ENCODE results near the gene TAOK1.
"Not testable (repeated sequence)": the region's sequence is repeated elsewhere in the genome, so short reads cannot be mapped to it uniquely, and the experiment has no call there.

TAOK1 gene

GRCh38 chr17:29445844-29446243, 55.7 kb downstream of the TAOK1 start:
- no peak for DNase-seq (ENCODE audit: low spot score)

DNA sequence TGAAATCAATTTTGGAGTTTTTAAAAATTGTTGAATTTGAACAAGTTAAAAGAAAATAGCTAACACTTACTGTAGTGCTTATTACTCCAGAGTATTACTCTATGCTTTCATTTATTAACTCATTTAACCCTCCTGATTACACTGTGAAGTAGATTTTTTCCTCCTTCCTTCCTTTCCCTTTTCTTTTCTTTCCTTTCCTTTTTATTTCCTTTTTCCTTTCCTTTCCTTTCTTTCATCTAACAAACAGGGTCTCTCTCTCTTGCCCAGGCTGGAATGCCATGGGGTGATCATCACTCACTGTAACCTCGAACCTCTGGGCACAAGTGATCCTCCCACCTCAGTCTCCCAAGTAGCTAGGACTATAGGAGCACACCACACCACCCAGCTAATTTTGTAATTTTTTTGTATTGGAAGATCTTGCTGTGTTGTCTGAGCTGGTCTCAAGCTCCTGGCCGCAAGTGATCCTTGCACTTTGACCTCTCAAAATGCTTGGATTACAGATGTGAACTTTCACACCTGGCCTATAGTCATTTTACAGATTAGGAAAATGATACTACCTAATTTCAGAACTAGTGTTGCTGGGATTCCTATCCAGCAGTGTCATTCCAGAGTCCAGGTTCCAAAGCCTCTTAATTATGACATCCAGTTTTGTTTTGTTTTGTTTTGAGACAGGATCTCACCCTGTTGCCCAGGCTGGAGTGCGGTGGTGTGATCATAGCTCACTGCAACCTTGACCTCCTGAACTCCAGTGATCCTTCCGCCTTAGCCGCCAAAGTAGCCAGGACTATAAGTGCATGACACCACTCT, 59.9 kb downstream of the TAOK1 start:
- DNase-seq (ENCODE audit: low spot score) = no peak

GRCh38 chr17:29451121-29451742, 61.1 kb downstream of the TAOK1 start:
- no peak for DNase-seq (ENCODE audit: low spot score)

DNA sequence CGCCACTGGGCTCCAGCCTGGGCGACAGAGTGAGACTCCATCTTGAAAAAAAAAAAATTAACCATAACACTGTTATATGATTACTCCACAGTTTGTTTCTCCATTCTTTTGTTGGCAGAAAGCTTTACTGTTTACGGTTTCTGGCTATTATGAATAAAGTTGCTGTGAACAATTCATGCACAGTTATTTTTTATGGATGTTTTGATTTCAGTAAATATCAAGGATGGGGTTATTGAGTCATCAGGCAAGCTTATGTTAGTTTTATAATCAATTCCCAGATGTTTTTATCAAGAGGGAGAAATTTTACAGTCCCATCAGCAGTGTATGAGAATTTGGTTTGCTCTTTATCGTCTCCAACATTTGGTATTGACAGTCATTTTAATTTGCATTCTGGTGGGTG, 67.9 kb downstream of the TAOK1 start:
- no peak for DNase-seq (ENCODE audit: low spot score)

GRCh38 chr17:29461483-29462206, 71.5 kb downstream of the TAOK1 start:
- DNase-seq (ENCODE audit: low spot score) = no peak

DNA sequence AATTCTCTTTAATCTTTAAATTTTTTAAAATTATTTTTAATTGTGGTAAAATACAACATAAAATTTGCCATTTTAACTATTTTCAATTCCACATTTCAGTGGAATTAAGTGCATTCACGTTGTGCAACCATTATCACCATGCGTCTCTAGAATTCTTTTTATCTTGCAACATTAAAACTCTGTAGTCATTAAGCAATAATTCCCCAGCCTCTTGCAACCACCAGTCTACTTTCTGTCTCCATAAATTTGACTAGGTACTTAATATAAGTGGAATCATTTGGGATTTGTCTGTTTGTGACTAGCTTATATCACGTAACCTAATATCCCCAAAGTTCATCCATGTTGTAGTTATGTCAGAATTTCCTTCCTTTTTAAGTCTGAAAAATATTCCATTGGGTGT, 79.1 kb downstream of the TAOK1 start:
- DNase-seq (ENCODE audit: low spot score) = no peak

GRCh38 chr17:29473437-29473836, 83.3 kb downstream of the TAOK1 start:
- DNase-seq (ENCODE audit: low spot score) = not testable (repeated sequence)

DNA sequence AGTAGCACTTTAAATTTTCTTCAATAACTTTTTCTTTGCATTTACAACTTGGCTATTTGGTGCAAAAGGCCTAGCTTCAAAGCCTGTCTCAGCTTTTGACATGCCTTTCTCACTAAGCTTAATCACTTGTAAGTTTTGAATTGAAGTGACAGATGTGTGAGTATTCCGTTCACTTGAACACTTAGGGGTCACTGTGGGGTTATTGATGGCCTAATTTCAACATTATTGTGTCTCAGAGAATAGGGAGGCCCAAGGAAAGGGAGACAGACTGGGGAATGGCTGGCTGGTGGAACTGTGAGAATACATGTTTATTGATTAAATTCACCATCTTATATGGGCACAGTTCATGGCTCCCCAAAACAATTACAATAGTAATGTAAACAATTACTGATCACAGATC, 84.1 kb downstream of the TAOK1 start:
- no peak for DNase-seq (ENCODE audit: low spot score)

- DNase-seq (ENCODE audit: low spot score) = no peak
These were observed 85.7 kb downstream of the TAOK1 start for GRCh38 chr17:29475891-29476290.

- DNase-seq (ENCODE audit: low spot score) = not testable (repeated sequence)
These were observed 90.2 kb downstream of the TAOK1 start for GRCh38 chr17:29480249-29480928.

DNA sequence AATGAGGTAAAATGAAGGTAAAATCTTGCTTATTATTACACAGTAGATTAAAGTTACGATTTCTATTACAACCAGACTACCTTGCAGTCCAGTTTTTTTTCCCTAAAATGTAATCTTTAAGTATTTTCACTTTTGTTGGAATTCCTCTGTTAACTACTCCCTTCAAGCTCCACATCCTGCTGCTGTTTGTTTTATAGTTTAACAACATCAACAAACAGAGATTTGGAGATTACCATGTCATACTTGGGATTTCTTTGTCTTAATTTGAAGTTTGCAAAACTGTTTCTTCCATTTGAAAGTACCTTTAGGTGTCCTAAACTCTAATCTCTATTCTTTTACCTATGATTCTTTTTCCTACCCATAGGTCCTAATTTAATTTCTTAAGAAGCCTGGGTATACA, 93.3 kb downstream of the TAOK1 start:
- no peak for DNase-seq (ENCODE audit: low spot score)

GRCh38 chr17:29495011-29495410, 104.8 kb downstream of the TAOK1 start:
- no peak for DNase-seq (ENCODE audit: low spot score)

- no peak for DNase-seq (ENCODE audit: low spot score)
These were observed 114.5 kb downstream of the TAOK1 start for GRCh38 chr17:29504711-29505110.

DNA sequence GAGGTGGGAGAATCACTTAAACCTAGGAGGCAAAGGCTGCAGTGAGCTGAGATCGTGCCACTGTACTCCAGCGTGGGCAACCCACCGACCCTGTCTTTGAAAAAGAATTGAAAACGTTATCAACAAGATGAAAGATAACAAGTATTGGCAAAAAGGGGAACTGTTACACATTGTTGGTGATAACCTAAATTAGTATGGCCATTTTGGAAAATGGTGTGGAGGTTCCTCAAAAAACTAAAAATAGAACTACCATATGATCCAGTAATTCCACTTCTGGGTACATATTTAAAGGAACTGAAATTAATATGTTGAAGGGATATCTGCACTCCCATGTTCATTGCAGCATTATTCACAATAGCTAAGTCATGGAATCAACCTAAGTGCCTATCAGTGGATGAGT, 115.7 kb downstream of the TAOK1 start:
- DNase-seq (ENCODE audit: low spot score) = no peak

DNA sequence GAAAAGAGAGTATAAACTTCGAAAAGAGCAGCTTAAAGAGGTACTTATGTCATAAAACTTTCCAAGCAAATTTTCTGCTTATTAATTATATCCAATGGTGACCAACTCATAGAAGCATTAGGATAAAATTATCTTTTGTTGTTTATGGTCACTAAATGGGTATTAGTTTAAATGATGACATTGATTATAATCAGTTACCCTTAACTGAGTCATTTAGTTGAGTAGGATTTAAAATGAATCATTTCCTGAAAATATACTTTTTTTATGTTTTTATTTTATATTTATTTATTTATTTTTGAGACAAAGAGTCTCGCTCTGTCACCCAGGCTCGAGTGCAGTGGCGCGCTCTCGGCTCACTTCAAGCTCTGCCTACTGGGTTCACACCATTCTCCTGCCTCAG, 120.8 kb downstream of the TAOK1 start:
- no peak for DNase-seq (ENCODE audit: low spot score)

DNA sequence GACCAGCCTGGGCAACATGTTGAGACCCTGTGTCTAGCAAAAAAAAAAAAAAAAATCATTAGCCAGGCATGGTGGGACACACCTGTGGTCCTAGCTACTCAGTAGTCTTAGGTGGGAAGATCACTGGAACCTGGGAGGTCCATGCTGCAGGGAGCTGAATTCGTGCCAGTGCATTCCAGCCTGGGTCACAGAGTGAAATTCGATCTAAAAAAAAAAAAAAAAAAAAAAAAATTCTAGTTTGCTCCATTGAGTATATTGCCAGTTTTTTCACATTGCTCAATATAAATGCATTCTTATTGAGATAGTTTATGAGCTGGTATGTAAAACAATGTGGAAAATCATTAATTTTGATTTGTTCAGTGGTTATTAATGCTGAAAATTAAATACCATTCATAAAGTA, 124.6 kb downstream of the TAOK1 start:
- no peak for DNase-seq (ENCODE audit: low spot score)

GRCh38 chr17:29518359-29518758, 128.2 kb downstream of the TAOK1 start:
- no peak for DNase-seq (ENCODE audit: low spot score)

GRCh38 chr17:29524692-29525091, 134.5 kb downstream of the TAOK1 start:
- no peak for DNase-seq (ENCODE audit: low spot score)

DNA sequence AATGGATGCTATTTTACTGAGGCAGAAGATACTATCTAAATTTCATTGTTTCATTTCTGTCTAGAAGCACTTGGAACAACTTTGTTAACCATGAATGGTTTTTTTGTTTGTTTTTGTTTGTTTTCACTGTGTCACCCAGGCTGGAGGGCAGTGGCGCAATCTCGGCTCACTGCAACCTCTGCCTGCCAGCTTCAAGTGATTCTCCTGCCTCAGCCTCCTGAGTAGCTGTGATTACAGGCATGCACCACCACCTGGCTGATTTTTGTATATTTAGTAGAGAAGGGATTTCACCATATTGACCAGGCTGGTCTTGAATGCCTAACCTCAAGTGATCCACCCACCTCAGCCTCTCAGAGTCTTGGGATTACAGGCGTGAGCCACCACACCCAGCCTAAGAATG, 136.2 kb downstream of the TAOK1 start:
- no peak for DNase-seq (ENCODE audit: low spot score)

DNA sequence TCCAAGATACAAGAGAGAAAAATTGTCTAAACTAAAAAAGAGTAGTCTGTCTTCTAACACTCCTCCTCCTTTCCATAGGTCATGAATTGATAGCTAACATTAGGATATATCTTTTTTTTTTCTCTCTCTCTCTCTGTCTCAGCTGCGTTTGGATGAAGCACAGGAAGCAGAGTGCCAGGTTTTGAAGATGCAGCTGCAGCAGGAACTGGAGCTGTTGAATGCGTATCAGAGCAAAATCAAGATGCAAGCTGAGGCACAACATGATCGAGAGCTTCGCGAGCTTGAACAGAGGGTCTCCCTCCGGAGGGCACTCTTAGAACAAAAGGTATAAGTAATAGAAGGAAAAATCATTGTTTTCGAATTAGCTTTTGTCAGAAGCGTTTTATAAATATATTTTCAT, 143.8 kb downstream of the TAOK1 start:
- no peak for DNase-seq (ENCODE audit: low spot score)

DNA sequence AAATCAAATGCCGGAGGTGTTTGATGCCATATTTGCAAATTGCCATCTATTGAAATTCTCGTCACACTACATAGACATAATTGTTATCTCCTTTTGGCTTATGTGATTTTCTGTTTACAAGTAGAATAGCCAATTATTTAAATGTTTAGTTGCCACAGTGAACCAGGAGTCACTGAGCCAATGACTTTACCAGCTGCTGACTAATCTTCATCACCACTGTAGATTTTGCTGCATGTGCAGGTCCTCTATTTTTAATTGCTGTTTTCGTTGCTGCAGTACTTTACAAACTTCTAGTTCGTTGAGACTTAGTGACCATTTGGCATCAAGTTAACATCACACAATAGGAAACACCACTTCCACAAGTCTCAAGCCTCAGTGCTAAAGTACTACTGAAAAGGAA, 153.9 kb downstream of the TAOK1 start:
- DNase-seq (ENCODE audit: low spot score) = no peak

DNA sequence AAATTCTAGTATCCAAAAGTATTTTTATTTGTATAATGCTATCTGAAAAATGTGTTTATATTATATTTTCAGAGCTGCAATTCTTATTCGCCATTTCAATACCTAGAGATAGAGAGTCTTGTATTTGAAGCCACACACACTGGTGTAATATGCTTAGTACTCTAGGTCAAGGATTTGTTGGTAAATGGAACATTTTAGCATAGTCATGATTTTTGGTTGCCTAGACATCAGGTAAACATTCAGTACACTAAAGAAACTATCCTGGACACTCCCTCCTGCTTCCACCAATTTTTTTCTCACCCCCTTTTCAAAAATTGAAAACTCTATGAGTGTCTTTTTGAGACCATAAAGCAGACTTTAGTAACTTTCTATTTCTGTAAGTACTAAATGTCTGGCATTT, 155.9 kb downstream of the TAOK1 start:
- DNase-seq (ENCODE audit: low spot score) = no peak

- DNase-seq (ENCODE audit: low spot score) = no peak
These were observed 156.7 kb downstream of the TAOK1 start for GRCh38 chr17:29546830-29547229.

Data from LoVo (cell line).